ENCODE data around the gene QDPR.

GRCh38 chr4:17557880-17558279 lies 46.0 kb upstream of the QDPR start:
- TF ChIP-seq CTCF (IDR thresholded peaks at IDR 0.05) (no peak), JUND (IDR thresholded peaks at IDR 0.05) (no peak), USF2 (IDR thresholded peaks at IDR 0.05; ENCODE audit: borderline replicate concordance, low read depth, low read length) (no peak), ZBTB33 (IDR thresholded peaks at IDR 0.05; ENCODE audit: borderline replicate concordance, low read depth) (no peak), GABPA (IDR thresholded peaks at IDR 0.05; ENCODE audit: low read depth) (no peak), GATA2 (CRISPR knock-in tag; IDR thresholded peaks at IDR 0.05) (no peak), POLR2AphosphoS5 (IDR thresholded peaks at IDR 0.05; ENCODE audit: low read depth, low read length) (no peak), EZH2phosphoT487 (IDR thresholded peaks at IDR 0.05; ENCODE audit: borderline replicate concordance, low read depth) (no peak), TAF1 (IDR thresholded peaks at IDR 0.05; ENCODE audit: borderline replicate concordance, low read depth, low read length) (no peak), RFX5 (IDR thresholded peaks at IDR 0.05; ENCODE audit: low read length) (no peak)
- TF ChIP-seq, protein P1, sequence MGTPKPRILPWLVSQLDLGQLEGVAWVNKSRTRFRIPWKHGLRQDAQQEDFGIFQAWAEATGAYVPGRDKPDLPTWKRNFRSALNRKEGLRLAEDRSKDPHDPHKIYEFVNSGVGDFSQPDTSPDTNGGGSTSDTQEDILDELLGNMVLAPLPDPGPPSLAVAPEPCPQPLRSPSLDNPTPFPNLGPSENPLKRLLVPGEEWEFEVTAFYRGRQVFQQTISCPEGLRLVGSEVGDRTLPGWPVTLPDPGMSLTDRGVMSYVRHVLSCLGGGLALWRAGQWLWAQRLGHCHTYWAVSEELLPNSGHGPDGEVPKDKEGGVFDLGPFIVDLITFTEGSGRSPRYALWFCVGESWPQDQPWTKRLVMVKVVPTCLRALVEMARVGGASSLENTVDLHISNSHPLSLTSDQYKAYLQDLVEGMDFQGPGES (IDR thresholded peaks at IDR 0.05; ENCODE audit: low read depth, low read length): no peak
